Endothelial cell (in vitro differentiated cells): ENCODE results near the gene MARK3. TPM values are rescaled to one million over a fixed set of nuclear protein-coding genes. Genes with fewer than 3 reads are reported as not detected.

Experiments
- DNase-seq: peaks from one replicate; pipeline ENCODE4 v3.0.0; 2021; ENCODE audit warnings: low spot score
- H3K27ac Mint-ChIP-seq: one replicate; pipeline ENCODE4 v1.8.0; 2021; ENCODE audit warnings: mixed read lengths, inconsistent platforms; ENCODE audit not compliant: unreplicated experiment
- H3K27me3 Mint-ChIP-seq: one replicate; pipeline ENCODE4 v1.8.0; 2021; ENCODE audit warnings: mild to moderate bottlenecking, moderate library complexity, mixed read lengths, inconsistent platforms; ENCODE audit not compliant: unreplicated experiment
- H3K36me3 Mint-ChIP-seq: one replicate; pipeline ENCODE4 v1.8.0; 2021; ENCODE audit warnings: mild to moderate bottlenecking, low read depth, mixed read lengths, inconsistent platforms; ENCODE audit not compliant: unreplicated experiment
- H3K4me1 Mint-ChIP-seq: one replicate; pipeline ENCODE4 v1.8.0; 2021; ENCODE audit warnings: mild to moderate bottlenecking, mixed read lengths, inconsistent platforms; ENCODE audit not compliant: unreplicated experiment
- H3K4me3 Mint-ChIP-seq: one replicate; pipeline ENCODE4 v1.8.0; 2021; ENCODE audit warnings: mild to moderate bottlenecking, mixed read lengths, inconsistent platforms; ENCODE audit not compliant: unreplicated experiment
- H3K9me3 Mint-ChIP-seq: one replicate; pipeline ENCODE4 v1.8.0; 2021; ENCODE audit warnings: mixed read lengths, inconsistent platforms; ENCODE audit not compliant: unreplicated experiment
- total RNA-seq: library from RNA; stranded (reverse); fragmentation: NEBNext Ultra II Directional; extraction: Animal tissue kit (Norgen Biotek cat#: 25700); gene quantifications from one replicate; pipeline ENCODE4 v1.2.1, GENCODE V29; 2021; ENCODE audit not compliant: unreplicated experiment
- TF ChIP-seq, protein P1 (sequence below): fragments of 200-600 bp; sonication (generic); IDR thresholded peaks from one replicate; pipeline ENCODE4 v1.5.0; 2021; ENCODE audit warnings: antibody characterized with exemption; ENCODE audit not compliant: unreplicated experiment

MARK3 gene
- total RNA-seq, 1 donor from 2014 or later, result 70.8 TPM

DNA sequence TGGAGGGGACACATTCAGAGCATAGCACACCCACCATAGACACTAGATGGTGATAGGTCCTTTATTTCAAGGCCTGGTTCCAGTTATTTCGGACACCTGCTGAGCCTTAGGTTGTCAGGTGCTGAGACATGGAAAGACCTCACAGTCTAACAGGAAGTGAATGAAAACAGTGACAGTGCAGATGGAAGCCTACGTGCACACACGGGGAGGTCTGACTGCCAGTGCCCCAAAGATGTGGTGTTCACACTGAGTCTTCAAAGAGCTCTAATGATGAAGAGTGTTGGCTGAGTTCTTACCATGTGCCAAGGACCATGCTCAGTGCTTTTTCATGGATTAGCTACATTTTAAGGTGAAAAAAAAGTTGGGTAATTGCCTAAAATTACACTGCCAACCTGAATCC, 90.8 kb downstream of the MARK3 start:
- Mint-ChIP-seq H3K9me3 (no peaks in the 10 kb centered on the region), H3K4me1 (peaks cover 3% of the 10 kb centered on the region), H3K36me3 (peaks cover 34% of the 10 kb centered on the region), H3K4me3 (no peak overlapping the region), H3K27ac (no peak overlapping the region), H3K27me3 (peaks cover 2% of the 10 kb centered on the region)
- TF ChIP-seq, protein P1, sequence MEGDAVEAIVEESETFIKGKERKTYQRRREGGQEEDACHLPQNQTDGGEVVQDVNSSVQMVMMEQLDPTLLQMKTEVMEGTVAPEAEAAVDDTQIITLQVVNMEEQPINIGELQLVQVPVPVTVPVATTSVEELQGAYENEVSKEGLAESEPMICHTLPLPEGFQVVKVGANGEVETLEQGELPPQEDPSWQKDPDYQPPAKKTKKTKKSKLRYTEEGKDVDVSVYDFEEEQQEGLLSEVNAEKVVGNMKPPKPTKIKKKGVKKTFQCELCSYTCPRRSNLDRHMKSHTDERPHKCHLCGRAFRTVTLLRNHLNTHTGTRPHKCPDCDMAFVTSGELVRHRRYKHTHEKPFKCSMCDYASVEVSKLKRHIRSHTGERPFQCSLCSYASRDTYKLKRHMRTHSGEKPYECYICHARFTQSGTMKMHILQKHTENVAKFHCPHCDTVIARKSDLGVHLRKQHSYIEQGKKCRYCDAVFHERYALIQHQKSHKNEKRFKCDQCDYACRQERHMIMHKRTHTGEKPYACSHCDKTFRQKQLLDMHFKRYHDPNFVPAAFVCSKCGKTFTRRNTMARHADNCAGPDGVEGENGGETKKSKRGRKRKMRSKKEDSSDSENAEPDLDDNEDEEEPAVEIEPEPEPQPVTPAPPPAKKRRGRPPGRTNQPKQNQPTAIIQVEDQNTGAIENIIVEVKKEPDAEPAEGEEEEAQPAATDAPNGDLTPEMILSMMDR, result no peak
- no peak for DNase-seq

DNA sequence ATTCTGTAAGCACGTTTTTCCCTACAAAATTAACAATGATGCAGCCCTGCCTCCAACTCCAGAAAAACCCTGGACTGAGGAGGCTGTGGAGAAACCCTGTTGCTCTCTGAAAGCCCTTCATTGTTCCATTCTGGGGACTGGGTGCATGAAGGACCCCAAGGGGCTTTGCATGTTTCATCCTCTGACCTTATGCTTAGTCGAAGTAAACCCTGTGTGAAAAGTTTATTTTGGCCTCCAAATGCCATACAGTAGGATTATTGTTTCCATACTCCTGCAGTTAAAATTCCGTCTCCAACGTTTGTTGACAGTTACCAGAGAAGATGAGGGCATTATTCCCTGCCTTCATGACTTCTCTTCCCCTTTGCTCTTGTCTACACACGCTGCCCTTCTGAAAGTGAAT, 91.4 kb downstream of the MARK3 start:
- no peak for DNase-seq
- Mint-ChIP-seq H3K9me3 (no peaks in the 10 kb centered on the region), H3K27me3 (peaks cover 2% of the 10 kb centered on the region), H3K36me3 (peaks cover 35% of the 10 kb centered on the region), H3K27ac (no peak overlapping the region), H3K4me3 (no peak overlapping the region), H3K4me1 (peaks cover 3% of the 10 kb centered on the region)
- TF ChIP-seq, protein P1, result no peak

DNA sequence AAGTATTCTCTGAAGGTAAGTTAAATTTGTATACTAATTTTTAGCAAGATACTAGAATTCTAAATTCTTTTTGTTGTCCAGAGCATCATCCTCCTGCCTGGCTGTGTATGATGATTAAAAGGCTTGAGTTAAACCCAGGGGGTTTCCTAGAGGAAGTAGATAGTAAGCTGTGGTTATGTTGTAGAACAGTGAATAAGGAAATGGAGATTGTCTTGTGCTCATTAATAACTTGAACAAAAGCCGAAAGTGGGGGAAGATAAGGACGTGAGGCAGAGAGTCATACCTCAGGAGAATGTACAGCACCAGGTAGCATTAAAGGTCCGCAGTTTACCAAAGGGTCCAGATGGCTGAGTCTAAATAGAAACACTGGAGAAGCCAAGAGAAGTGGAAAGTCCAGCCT, 95.4 kb downstream of the MARK3 start:
- Mint-ChIP-seq H3K4me1 (no peaks in the 10 kb centered on the region), H3K27me3 (no peaks in the 10 kb centered on the region), H3K4me3 (no peak overlapping the region), H3K36me3 (peaks cover 29% of the 10 kb centered on the region), H3K9me3 (no peaks in the 10 kb centered on the region), H3K27ac (no peak overlapping the region)
- DNase-seq, result no peak
- TF ChIP-seq, protein P1, result no peak

DNA sequence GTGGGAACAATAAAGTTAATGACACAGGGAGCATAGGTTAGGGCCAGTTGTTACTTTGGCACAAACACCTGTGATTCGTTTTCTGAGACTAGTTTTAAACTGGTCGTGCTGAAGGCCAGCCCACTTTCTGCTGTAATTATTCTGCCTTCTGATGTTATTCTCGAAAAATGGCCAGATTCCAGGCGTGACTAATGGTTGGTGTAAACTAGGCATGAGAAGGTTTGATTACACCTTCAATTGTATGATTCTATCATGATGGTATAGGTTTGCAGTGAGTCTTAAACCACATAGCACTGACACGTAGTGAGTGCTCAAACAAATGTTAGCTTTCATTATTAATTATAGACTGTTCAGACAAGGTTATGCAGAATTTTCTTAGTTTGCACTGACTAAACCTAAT, 98.4 kb downstream of the MARK3 start:
- no peak for DNase-seq
- H3K27me3 Mint-ChIP-seq, result no peaks in the 10 kb centered on the region

DNA sequence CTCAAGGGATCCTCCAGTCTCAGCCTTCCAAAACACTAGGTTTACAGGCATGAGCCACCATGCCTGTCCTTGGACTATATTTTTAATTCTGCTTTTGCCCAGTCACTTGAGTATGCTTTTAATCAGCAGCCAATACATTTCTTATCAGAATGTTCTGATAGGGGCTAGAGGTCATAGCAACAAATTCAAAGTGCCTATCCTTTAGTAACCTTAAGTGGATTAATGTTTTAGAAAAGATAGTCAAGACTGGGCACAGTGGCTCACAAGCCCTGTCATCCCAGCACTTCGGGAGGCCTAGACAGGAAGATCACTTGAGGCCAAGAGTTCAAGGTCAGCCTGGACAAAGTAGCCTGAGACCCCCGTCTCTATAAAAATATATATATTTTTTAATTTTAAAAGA, 100.3 kb downstream of the MARK3 start:
- H3K27ac Mint-ChIP-seq, result no peak overlapping the region
- H3K36me3 Mint-ChIP-seq, result peaks cover 28% of the 10 kb centered on the region
- H3K9me3 Mint-ChIP-seq, result no peaks in the 10 kb centered on the region
- TF ChIP-seq, protein P1, result no peak
- DNase-seq, result no peak
- H3K4me1 Mint-ChIP-seq, result no peaks in the 10 kb centered on the region
- H3K4me3 Mint-ChIP-seq, result no peak overlapping the region
- H3K27me3 Mint-ChIP-seq, result no peaks in the 10 kb centered on the region

More for the DNA sequence above, 98.4 kb downstream of the MARK3 start:
- Mint-ChIP-seq H3K9me3 (no peaks in the 10 kb centered on the region), H3K4me1 (no peaks in the 10 kb centered on the region), H3K4me3 (peak overlapping the region; percentile 74), H3K36me3 (peaks cover 21% of the 10 kb centered on the region), H3K27ac (no peak overlapping the region)
- TF ChIP-seq, protein P1, result no peak
